HL-60/S4 treated with phorbol 12-myristate 13-acetate at 8.2 ng/mL for 4 days and 3 days (cell line): ENCODE results near the gene CHRNB4.

Source experiments
- in situ Hi-C: fragments of 300-500 bp; cut with MboI; formaldehyde crosslinking; loops from 2 replicates; pipeline ENCODE4 v1.15.0; 2022; ENCODE audit warnings: low sequenced_read_pairs

The CHRNB4 gene

DNA sequence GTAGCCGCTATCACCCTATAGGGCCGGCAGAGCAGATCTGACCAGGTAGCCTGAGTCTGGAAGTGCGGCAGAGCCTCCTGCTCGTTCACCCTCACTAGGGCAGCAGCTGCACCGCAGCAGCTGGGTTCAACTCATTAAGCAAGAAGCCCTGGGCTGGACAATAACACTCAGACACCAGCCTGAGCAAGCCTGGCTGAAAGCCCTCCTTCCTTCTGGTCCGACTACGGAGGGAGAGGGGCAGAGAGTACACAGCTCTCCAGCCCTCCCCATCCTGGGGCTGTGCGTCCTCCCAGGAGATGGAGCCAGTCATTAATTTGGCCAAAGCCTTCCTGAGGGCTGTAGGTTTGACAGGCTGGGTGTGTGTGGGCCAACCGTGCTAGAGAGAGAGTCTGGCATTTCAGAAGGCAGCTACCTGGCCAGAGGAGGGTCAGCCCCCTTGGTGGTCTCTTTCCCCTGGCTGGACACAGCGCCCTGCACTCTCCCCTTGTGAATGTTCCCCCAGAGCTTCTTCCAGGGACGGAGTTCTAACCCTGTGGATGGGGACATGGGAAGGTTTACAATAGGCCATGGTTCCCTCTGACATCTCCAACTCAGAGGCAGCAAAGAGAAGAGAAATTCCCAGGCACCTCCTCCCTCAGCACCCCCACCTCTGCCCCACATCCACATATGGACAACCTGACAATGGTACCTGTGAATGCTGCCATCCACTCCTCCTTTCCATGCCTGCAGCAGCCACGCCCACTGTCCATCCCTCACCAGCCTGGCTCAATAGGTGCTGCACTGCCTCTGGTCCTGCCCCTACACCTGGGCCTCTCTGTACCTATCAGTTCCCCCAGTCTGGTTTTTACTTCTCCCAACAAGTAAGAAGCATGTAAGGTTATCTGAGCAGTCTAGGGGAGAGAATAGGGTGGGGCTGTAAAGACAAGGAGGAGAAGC lies 6.5 kb downstream of the CHRNB4 start:
- in situ Hi-C loops = no loop called here

DNA sequence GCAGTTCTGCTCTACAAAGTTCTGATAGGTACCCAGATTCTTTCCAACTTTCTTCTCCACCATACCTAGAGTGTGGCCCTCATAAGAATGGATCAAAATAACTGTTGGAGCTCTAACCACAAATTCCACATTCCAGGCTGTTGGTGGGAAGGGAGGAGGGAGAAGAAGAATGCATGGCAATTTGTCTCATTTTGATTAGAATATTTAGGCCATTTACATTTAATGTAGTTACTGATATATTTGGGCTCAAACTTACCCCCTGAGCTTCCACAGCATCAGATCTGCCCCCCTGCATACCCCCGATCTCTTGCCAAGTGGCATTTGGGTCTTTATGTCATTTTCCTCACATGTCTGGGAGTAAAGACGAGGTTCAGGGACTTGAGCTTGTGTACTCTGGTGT lies 7.7 kb downstream of the CHRNB4 start:
- in situ Hi-C loops = no loop called here

DNA sequence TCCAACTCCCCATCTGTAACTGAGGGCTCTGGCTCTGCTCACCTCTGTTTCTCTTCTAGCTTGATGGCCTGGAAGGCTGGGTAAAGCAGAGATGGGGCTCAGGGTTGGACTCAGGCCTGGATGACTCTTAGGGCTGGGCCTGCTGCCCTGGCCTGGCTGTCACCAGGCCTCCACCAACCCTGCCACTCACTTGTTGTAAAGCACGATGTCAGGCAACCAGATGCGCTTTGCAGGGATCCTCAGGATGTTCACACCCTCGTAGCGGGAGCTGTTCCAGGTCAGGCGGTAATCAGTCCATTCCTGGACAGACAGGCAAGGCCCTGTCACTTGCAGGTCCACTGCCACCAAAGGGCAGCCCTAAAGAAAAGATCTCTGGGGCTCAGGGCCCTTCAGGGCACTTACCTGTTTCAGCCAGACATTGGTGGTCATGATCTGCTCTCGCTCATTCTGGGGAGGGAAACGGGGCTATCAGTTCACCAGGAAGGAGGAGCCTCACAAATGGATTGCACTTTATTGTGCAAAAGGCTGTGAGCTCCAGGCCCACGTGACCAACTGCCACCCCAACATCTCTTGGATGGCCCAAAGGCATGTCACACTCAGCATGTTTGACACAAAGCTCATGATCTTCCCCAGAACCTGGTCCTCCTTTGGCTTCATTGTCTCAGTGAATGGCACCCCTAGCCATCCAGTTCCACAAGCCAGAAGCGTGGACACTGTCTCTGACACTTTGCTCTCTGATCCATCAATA lies 9.9 kb downstream of the CHRNB4 start:
- in situ Hi-C loops = no loop called here

DNA sequence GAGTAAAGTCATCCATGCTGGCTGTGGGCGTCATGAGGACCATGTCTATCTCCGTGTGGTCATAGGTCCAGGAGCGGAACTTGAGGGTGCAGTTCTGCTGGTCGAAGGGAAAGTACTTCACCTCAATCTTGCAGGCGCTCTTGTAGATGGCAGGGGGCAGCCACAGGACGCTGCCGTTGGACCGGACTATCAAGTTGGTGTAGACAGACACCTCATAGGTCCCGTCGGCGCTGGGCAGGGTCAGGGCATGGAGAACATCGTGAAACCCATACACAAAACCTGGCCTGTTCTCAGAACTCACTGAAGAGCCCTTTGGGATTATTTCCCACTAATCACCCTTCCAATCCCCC lies 11.3 kb downstream of the CHRNB4 start:
- in situ Hi-C loops = no loop called here

DNA sequence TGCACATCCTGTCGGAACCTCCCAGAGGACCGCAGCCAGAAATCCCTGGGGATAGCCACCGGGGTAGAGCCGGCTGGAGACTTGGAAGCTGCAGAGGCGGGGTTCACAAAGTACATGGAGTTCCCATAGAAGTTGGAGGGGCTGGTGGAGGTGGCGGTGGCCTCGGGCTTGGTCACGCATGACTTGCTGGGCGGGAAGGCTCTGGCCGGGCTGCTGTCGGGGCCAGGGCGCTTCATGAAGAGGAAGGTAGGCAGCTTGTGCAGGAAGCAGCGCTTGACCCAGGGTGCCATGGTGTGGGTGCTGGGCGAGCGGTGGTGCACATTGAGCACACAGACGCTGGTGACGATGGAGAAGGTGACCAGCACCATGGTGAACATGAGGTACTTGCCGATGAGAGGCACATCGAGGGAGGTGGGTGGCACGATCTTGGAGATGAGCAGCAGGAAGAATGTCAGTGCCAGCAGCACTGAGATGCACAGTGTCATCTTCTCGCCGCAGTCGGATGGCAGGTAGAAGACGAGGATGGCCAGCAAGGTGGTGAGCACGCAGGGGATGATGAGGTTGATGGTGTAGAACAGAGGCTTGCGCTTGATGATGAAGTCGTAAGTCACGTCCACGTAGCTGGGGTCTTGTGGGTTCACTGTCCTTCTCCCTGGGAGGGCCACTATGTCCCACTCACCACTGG lies 11.8 kb downstream of the CHRNB4 start:
- in situ Hi-C loops = no loop called here

DNA sequence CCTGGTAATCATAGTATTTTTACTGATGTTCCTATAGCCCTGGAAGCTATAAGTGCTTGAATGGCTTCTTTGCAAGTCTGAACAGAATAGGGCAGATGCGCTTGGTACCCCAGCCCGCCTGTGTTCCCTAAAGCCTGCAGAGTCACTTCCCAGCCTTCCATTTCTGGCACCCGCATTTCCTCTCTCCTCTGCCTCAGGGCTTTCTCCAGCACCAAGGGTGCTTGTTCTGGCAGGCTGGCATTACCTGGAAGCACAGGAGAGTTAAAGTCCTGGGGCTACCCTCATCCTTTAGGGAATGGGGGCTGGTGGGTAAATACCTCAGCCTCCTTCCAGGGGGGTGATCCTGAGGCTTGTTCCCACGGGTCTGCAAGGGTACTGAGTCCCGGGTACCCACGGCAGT lies 12.8 kb downstream of the CHRNB4 start:
- in situ Hi-C loops = no loop called here

DNA sequence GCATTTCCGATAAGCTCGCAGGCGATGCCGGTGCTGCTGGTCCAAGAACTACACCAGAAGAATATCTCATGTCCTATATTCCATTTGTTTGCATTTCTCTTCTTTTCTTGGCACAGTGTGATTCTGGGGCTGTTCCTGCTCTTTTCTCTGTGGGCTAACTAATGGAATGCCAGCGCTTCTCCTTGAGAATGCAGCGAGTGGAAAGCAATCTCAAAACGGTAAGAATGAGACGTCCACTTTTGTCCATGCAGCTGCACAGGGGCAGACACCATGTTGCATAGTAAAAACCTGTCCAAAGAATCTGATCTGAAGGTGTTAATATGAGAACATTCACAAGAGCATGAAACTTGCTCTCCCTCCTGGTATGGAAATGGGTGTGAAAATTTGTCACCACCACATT lies 13.7 kb downstream of the CHRNB4 start:
- in situ Hi-C loops = no loop called here

DNA sequence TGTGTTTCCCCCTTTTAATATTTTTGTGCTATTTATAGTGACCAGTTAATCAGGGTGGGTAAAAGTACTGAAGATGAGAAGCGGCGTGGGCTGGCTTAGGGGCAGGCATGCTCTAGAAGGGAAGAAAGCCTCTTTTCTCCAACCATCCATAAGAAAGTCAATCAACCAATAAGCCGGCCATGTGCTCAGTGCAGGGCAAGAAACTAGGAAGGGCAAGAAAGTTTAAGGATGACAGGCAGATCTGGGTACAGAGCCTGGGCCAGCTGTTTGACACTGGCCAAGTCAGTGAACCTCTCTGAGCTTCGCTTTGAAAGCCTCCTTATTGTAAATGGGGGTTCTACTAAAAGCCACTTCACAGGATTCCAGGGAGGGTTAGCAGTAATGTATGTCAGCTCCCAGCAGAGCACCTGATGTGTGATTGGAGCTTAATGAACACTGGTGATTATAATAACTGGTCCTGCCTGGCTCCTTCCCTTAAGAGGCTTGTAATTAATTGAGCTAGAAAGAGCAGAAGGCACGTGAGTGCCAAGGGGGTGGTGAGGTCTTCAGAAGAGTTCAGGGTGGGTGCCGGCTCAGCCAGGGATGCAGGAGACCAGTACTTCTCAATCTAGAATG lies 14.5 kb downstream of the CHRNB4 start:
- in situ Hi-C loops = no loop called here

DNA sequence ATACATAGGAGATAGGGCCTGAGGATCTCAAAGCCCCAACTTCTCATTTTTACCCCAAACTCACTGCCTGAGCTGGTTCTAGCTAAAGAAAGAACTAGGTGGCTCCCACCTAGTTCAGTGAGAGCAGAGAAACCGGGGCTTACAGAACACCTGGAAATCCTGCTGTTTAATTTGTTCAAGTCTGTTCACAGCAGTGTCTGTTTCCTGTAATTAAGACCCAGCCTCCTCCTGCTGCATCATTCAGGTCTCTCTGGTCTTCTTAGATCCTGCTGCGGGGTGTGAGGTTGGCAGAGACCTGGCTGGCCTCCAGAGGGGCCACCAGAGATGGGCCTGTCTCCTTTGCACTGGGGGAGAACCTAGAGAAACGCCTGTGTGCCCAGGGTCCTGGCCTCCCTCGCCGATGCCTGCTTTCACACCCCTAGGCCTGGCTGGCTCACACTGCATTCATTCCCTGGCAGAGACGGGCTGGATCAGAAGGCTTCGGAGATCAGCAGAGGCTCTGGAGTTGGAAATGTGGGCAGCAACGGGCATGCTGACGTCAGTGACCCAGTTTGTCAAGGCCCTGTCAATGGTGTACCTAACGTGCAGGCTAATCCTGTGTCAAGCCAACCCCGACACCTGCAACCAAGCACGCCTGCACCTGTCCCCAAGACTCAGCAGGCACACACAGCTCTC lies 15.3 kb downstream of the CHRNB4 start:
- in situ Hi-C loops = no loop called here

DNA sequence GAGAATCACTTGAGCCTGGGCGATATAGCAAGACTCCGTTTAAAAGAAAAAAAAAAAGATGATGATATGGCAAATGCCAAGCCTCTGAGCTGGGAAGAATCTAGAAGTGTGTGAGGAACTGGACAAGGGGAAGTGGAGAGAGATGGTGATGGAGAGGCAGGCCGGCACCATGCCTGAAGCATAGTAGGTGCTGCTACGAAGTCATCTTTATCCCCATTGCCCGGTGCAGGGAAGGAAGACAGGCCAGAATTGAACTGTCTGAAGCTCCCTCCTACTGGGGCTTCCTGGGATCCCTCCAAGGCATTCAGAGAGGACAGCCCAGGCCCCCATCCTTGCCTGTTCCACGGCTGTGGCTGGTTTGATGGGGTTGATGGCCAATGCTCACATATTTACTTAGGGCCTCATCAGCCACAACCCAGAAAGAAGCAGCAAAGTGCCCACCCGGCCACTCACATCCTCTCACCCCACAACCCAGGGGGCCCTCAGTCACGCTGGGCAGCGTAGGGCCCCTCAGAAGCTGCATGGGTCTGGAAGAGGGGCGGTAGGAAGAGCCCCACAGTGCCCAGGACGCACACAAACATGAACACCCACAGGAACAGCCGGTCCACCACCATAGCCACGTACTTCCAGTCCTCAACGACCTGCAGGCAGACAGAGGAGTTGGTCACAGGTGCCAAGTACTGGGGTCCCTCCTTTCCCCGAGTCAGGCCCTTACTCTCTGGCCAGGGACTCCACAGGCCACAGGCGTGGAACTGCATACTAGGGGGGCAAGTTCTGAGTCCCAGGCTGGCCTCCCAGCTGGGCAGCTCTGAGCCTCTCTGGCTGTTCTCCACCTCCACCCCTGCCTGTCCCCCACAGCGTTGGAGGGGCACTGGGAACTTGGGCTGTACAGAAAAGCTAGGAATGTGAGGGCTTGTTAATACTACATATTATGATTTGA lies 16.1 kb downstream of the CHRNB4 start:
- in situ Hi-C loops = no loop called here

DNA sequence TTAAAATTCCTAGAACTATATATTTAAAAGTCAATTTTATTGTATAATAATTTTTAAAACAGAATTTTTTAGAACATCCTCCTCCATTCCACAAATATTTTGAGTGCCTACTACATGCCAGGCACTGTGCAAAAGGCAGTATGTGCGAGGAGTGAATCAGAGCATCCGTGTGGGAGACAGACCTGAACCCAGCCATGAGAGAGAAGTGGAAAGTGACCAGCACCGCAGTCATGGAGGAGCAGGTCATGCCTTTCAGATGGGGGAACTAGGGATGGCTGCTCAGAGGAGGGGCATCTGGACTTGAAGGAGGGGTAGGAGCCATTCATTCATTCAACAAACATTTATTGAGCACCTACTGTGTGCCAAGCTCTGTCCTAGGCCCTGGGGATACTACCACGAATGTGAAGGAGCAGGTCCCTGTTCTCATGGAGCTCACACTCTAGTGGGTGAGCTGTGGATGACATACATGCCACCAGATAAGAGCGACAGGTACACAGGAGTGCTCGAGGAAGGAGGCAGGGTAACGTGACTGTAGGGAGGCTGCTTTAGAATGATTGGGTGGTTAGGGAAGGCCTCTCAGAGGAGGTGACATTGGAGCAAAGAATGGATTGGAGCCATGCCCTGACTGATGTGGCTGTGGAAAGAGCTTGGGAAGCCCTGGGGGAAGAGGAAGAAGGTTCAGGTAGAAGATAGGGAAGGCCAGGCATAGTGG lies 17.1 kb downstream of the CHRNB4 start:
- in situ Hi-C loops = no loop called here

DNA sequence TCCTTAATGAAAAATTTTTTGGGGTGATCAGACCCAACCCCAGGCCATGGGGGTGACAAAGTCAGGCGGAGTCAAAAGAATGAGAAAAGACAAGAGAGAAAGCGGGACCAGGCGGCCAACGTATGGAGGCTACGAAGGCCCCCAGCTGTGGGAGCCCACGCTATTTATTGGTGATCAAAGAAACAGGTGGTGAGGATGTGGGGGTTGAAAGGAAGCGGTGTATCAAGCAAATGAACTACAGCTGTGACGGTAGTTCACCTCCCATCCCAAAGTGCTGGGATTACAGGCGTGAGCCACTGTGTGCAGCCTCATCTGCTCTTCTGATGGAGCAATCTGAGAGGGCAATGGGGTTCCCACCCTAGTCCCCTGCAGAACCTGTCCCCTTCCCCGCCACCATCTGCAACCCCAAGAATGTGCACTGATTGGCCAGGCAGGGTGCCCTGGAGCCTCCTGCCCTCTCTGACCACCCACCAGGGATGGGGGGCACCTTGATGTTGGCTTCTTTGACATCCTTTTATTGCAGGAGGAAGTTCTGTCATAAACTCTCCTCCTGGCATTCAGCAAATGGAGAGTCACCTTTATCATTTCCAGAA lies 19.1 kb downstream of the CHRNB4 start:
- in situ Hi-C loops = no loop called here

DNA sequence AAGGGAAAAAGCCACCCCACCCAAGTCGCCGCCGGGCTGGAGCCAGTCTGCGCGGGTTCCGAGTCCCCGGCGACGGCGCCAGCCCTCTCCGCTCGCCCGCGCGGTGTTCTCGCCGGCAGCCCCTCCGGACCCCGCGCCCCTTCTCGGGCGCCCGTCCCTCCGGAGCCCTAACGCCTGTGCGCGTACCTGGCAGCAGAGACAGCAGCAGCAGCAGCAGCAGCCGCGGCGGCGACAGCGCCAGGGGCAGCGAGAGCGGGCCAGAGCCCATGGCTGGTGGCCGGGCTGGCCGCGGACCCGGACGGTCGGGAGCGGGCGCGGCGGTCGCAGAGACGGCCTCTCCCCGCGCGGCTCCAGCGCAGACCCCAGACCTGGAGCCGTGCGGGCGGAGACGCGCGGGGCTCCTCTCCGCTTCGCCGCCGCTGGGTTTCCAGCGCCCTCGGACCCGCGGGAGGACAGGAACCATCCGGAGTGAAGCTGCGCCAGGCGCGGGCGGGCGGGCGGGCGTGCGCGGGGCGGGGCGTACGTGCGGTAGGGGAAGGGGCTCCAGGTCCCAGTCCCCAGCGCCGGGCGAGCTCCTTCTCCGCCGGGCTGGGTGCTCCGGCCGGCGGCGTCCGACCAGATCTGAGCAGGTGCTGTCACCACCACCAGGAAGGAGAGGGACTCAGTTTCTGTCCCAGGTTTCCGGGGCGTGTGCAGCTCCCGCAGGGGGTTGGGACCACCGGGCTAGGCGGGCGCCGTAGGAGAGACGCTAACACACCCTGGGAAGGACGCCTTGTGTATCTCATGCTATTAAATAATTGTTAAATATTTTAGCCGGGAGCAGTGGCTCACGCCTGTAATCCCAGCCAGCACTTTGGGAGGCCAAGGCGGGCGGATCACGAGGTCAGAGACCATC lies 20.2 kb downstream of the CHRNB4 start, which contains the start of gene CHRNA3:
TSS of gene CHRNA3 (minus strand) at position 470 of the 895 bp plus-strand sequence. CDS start at position 268, 202 bp downstream.
- in situ Hi-C loops = no loop called here

DNA sequence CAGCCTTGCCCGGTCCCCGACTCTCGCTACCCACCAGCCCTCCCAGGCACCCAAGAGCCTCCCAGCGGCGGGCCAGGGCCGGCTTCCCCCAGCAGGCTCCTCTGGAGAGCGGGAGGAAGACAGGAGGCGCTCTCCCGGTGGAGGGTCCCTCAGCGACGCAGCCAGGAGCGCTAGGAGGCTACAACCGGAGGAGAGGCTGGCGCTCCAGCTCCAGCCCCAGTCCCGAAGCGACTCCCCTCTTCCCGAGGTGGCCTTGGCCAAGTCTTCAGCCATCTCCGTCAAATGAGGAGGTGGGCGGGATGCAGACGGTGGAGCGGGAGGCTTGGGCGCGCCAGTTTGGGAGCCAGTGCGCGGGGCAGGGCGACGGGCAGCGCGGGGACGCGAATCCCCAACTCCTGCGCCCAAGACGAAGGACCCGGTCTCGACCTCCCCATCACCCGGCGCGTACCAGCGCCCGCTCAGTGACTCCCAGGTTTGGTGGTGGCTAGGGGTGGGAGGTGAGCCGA lies 20.9 kb downstream of the CHRNB4 start:
- in situ Hi-C loops = no loop called here

DNA sequence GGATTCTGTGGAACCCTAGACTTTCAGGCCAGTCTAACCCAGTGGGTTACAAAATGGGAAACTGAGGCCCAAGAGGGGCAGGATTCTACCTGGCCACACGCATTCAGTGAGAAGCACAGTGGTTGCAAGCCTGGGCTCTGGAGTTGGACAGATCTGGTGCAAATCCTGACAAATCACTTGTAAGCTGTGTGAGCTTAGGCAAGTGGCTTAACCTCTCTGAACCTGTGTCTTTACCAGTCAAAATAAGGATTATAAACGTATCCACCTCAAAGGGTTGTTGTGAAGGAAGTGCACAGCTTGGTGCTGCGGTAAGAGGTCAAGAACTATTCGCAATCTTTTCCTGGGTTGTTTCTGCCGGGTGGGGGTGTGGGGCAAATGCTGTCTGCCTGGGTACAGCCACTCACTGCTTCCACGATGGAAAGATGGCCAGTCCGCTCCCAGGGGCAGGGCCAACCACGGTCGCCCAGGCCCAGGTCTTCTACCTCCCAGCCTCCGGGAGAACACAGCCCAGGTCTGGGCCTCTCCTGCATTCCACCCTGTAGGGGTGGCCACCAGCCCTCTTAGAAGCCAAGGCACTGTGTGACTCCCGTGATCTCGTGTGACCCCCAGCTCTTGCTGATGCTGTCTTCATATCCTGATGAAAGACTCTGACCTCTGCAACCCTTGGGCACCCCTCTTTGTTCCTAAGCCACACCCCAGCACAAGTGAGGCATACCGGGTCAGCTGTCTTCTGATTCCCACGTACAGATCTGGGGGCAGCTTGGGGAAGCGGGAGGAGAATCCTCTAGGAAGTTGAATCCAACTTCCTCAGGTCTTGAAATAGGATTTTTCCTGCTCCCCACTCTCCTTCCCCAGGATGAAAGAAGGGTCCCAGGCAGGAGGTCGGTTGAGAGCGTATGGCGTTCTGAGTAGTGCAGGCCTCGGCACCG lies 21.7 kb downstream of the CHRNB4 start:
- in situ Hi-C loops = loop anchor here (10.0 kb wide), 1 partner anchor 86 kb away; no protein-coding TSS in a partner anchor

DNA sequence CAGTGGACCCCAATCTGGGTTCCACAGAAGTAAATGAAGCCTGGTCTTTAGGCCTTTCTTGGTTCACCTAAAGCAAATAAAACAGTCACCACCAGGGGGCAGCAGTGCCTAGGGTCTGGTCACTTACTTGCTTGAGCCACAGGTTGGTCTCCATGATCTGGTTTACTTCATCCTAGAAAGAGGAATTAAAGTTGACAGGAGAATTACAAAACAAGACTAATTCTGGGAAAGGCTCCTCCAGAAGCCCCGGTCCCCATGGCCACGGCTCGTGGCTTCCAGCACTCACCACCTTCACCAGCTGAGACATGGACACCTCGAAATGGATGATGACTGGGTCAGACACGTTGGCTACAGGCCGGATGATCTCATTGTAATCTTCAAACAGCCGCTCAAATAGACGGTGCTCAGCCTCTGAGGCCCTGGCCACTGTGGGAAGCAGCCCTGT lies 22.5 kb downstream of the CHRNB4 start:
- in situ Hi-C loops = loop anchor here (10.0 kb wide), 1 partner anchor 86 kb away; no protein-coding TSS in a partner anchor
